Measurements from ENCODE around the gene LCE2A. TPM values are rescaled to one million over a fixed set of nuclear protein-coding genes. Genes with fewer than 3 reads are reported as not detected.

LCE2A gene
- total RNA-seq, 2 donors from 2014 or later = not detected

DNA sequence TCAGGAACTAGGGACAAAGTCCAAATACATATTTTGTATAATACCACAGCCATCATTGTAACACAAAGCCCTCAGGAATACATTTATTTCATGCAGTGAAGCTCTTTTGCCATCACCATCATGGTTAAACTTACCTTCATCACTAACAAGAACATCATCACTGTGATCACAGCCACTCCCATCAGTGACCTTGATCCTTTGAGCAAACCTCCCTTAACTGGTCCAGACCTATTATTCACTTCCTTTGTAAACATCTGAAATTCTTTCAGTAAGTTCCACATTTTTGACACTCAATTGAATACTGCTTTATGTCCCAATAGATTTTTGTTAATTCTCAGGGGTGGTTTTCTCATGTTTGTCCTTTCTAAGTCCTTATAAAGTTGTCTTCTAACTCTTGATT lies 43.5 kb downstream of the LCE2A start:
- no peak overlapping the region for H3K27ac ChIP-seq

GRCh38 chr1:152743371-152744145 lies 45.4 kb downstream of the LCE2A start:
- H3K36me3 ChIP-seq = no peaks in the 10 kb centered on the region
- no peak overlapping the region for H3K27ac ChIP-seq
- no peak for DNase-seq
- intact Hi-C loops (cut with DNase I) = no loop called here
- H3K27me3 ChIP-seq = no peaks in the 10 kb centered on the region
- no peak overlapping the region for H3K9ac ChIP-seq (ENCODE audit: low read depth in 2 of 2, low read length in 2 of 2)
- no peaks in the 10 kb centered on the region for H3K4me1 ChIP-seq
- H3K9me3 ChIP-seq = no peaks in the 10 kb centered on the region
- no peak overlapping the region for H3K4me3 ChIP-seq
- no peak for TF ChIP-seq CTCF (IDR thresholded peaks at IDR 0.05)

More for the DNA sequence above, 43.5 kb downstream of the LCE2A start:
- H3K4me1 ChIP-seq = no peaks in the 10 kb centered on the region
- no peaks in the 10 kb centered on the region for H3K27me3 ChIP-seq
- H3K9me3 ChIP-seq = no peaks in the 10 kb centered on the region
- no peak for TF ChIP-seq CTCF (IDR thresholded peaks at IDR 0.05)
- H3K36me3 ChIP-seq = no peaks in the 10 kb centered on the region
- no peak overlapping the region for H3K9ac ChIP-seq (ENCODE audit: low read depth in 2 of 2, low read length in 2 of 2)
- H3K4me3 ChIP-seq = no peak overlapping the region
- intact Hi-C loops (cut with DNase I) = no loop called here
- no peak for DNase-seq

GRCh38 chr1:152745289-152745704 lies 47.2 kb downstream of the LCE2A start:
- Histone ChIP-seq H3K27ac (no peak overlapping the region), H3K36me3 (no peaks in the 10 kb centered on the region), H3K4me3 (no peak overlapping the region), H3K4me1 (no peaks in the 10 kb centered on the region), H3K9ac (ENCODE audit: low read depth in 2 of 2, low read length in 2 of 2) (no peak overlapping the region), H3K27me3 (no peaks in the 10 kb centered on the region), H3K9me3 (no peaks in the 10 kb centered on the region)
- DNase-seq = no peak
- no peak for TF ChIP-seq CTCF (IDR thresholded peaks at IDR 0.05)
- intact Hi-C loops (cut with DNase I) = no loop called here

DNA sequence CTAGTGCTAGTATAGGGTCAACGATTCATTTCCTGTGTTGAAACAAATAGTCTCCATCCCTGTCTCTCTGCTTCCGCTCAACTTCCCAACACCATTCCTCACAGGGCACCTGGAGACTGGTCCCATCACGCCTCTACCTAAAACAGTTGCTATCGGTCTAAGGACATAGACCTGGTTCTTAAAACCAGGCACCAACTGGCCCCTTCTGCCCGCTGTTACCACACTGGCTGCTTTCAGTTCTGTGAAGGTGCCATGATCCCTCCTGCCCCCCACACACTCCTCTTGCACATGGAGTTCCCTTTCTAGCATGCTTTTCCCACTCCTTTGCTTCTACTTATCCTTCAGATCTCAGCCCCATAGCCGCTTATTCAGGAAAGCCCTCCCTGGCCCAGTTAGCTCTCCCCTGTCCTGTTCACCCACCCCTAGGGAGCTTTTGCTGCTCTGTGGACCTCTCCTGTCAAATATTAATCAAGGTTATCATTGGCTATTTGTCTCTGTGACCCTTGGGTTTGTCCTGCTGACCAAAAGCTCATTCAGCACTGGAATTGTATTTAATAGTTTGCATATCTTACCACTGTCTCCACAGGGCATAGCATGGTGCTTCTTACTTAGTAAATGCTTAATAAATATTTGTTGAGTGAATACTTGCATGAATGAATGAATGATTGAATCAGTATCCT lies 47.8 kb downstream of the LCE2A start:
- intact Hi-C loops (cut with DNase I) = no loop called here
- no peaks in the 10 kb centered on the region for H3K36me3 ChIP-seq

DNA sequence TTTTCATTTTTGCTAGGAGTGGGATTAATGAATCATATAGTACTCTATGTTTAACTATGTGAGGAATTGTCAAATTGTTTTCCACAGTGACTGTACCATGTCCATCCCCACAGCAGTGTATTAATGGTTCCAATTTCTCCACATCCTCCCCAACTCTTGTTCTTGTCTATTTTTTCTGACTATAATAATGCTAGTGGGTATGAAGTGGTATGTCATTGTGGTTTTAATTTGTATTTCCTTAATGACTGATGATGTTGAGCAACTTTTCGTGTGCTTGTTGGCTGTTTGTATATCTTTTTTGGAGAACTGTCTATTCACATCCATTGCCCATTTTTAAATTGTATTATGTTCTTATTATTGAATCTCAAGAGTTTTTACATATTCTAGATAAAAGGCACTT lies 49.7 kb downstream of the LCE2A start:
- DNase-seq = no peak
- H3K27ac ChIP-seq = no peak overlapping the region
- H3K9ac ChIP-seq (ENCODE audit: low read depth in 2 of 2, low read length in 2 of 2) = no peak overlapping the region
- intact Hi-C loops (cut with DNase I) = no loop called here
- H3K9me3 ChIP-seq = no peaks in the 10 kb centered on the region
- no peak overlapping the region for H3K4me3 ChIP-seq
- no peak for TF ChIP-seq CTCF (IDR thresholded peaks at IDR 0.05)
- no peaks in the 10 kb centered on the region for H3K4me1 ChIP-seq
- no peaks in the 10 kb centered on the region for H3K36me3 ChIP-seq
- no peaks in the 10 kb centered on the region for H3K27me3 ChIP-seq

More for the DNA sequence above, 47.8 kb downstream of the LCE2A start:
- H3K4me3 ChIP-seq = no peak overlapping the region
- no peaks in the 10 kb centered on the region for H3K27me3 ChIP-seq
- no peak for DNase-seq
- no peaks in the 10 kb centered on the region for H3K9me3 ChIP-seq
- H3K4me1 ChIP-seq = no peaks in the 10 kb centered on the region
- no peak overlapping the region for H3K27ac ChIP-seq
- no peak for TF ChIP-seq CTCF (IDR thresholded peaks at IDR 0.05)
- H3K9ac ChIP-seq (ENCODE audit: low read depth in 2 of 2, low read length in 2 of 2) = no peak overlapping the region

Other genes with a start within 250 kb of the LCE2A start
- gene LCE5A, start 187.5 kb upstream of the LCE2A start, total RNA-seq = not detected
- not detected for gene CRCT1, start 183.9 kb upstream of the LCE2A start, total RNA-seq
- not detected for gene LCE3E, start 131.6 kb upstream of the LCE2A start, total RNA-seq
- not detected for gene LCE3D, start 117.8 kb upstream of the LCE2A start, total RNA-seq
- not detected for gene LCE3C, start 98.1 kb upstream of the LCE2A start, total RNA-seq
- not detected for gene LCE3B, start 84.5 kb upstream of the LCE2A start, total RNA-seq
- not detected for gene LCE3A, start 75.2 kb upstream of the LCE2A start, total RNA-seq
- not detected for gene LCE2D, start 35.0 kb upstream of the LCE2A start, total RNA-seq
- gene LCE2C, start 23.1 kb upstream of the LCE2A start, total RNA-seq = not detected
- gene LCE2B, start 12.2 kb upstream of the LCE2A start, total RNA-seq = not detected
- not detected for gene LCE4A, start 9.8 kb downstream of the LCE2A start, total RNA-seq
- gene KPRP, start 59.7 kb downstream of the LCE2A start, total RNA-seq = not detected
- not detected for gene LCE1F, start 76.8 kb downstream of the LCE2A start, total RNA-seq
- not detected for gene LCE1E, start 87.9 kb downstream of the LCE2A start, total RNA-seq
- gene LCE1D, start 98.4 kb downstream of the LCE2A start, total RNA-seq = not detected
- gene LCE1C, start 108.3 kb downstream of the LCE2A start, total RNA-seq = not detected
- not detected for gene LCE1B, start 113.6 kb downstream of the LCE2A start, total RNA-seq
- gene LCE1A, start 129.1 kb downstream of the LCE2A start, total RNA-seq = not detected
- not detected for gene LCE6A, start 144.5 kb downstream of the LCE2A start, total RNA-seq
- not detected for gene LCE7A, start 161.7 kb downstream of the LCE2A start, total RNA-seq
- gene SMCP, start 180.0 kb downstream of the LCE2A start, total RNA-seq = not detected
- not detected for gene IVL, start 210.2 kb downstream of the LCE2A start, total RNA-seq
- not detected for gene SPRR5, start 248.9 kb downstream of the LCE2A start, total RNA-seq